Suprapubic skin (tissue), 4 donors: ENCODE results near the gene PLK5. TPM values are rescaled to one million over a fixed set of nuclear protein-coding genes. Genes with fewer than 3 reads are reported as not detected.

Experiments
- DNase-seq, 2 donors: peaks; one replicate each; pipeline ENCODE4 v3.0.0-alpha.2; 2019; ENCODE audit warnings: low spot score in 2 of 2
- H3K27ac ChIP-seq: fragments of 200-600 bp; sonication (generic); one replicate; pipeline ENCODE4 v1.5.1; 2019
- H3K27me3 ChIP-seq: fragments of 200-600 bp; sonication (generic); one replicate; pipeline ENCODE4 v1.5.1; 2019
- H3K36me3 ChIP-seq: fragments of 200-600 bp; sonication (generic); one replicate; pipeline ENCODE4 v1.5.1; 2019
- H3K4me1 ChIP-seq: fragments of 200-600 bp; sonication (generic); one replicate; pipeline ENCODE4 v1.5.1; 2019
- H3K4me3 ChIP-seq: fragments of 200-600 bp; sonication (generic); one replicate; pipeline ENCODE4 v1.5.1; 2019; ENCODE audit warnings: mild to moderate bottlenecking
- H3K9me3 ChIP-seq: fragments of 200-600 bp; sonication (generic); one replicate; pipeline ENCODE4 v1.5.1; 2019
- CTCF ChIP-seq, 2 donors: fragments of 200-600 bp in 1 of 2; fragments of 450-650 bp in 1 of 2; sonication (generic) in 1 of 2; IDR thresholded peaks; one replicate each; pipeline ENCODE4 v1.5.1; 2016 to 2019; ENCODE audit warnings: antibody characterized with exemption in 2 of 2, mild to moderate bottlenecking in 1 of 2, moderate library complexity in 1 of 2
- EP300 ChIP-seq: sonication (generic); formaldehyde crosslinking; IDR thresholded peaks from one replicate; pipeline ENCODE4 v1.6.1; 2017; ENCODE audit warnings: antibody characterized with exemption
- POLR2A ChIP-seq, 2 donors: fragments of 450-650 bp; IDR thresholded peaks; one replicate each; pipeline ENCODE4 v1.6.1; 2017; ENCODE audit warnings: antibody characterized with exemption in 2 of 2, mild to moderate bottlenecking in 2 of 2, moderate library complexity in 2 of 2
- POLR2AphosphoS5 ChIP-seq, 3 donors: sonication (generic); formaldehyde crosslinking; IDR thresholded peaks; one replicate each; pipeline ENCODE4 v1.6.1; 2017; ENCODE audit warnings: antibody characterized with exemption in 3 of 3
- WGBS: methylation state at CpG from one replicate; pipeline ENCODE4 v1.1.5; 2018; 5-methylcytosine and 5-hydroxymethylcytosine counted together
- total RNA-seq, 4 donors: library from RNA; depleted of rRNA; stranded (reverse); fragments of >200 nt; gene quantifications; one replicate each; pipeline ENCODE4 v1.1.0, GENCODE V29; 2016

PLK5 gene
- total RNA-seq, 4 donors from 2014 or later, result 0.23 to 1.2 TPM; not detected in 2

GRCh38 chr19:1567116-1567847, 43.4 kb downstream of the PLK5 start:
- peak overlapping the region; percentile 90 for H3K27ac ChIP-seq
- under 1% methylated on average over 17 of the region's 108 CpGs for WGBS
- H3K4me3 ChIP-seq, result peak overlapping the region; percentile 79
- no peak for TF ChIP-seq EP300
- no peak for TF ChIP-seq CTCF (IDR thresholded peaks at IDR 0.05)
- no peaks in the 10 kb centered on the region for H3K36me3 ChIP-seq
- H3K4me1 ChIP-seq, result peaks cover 28% of the 10 kb centered on the region
- H3K27me3 ChIP-seq, result no peaks in the 10 kb centered on the region
- DNase-seq, result no peak
- no peaks in the 10 kb centered on the region for H3K9me3 ChIP-seq

GRCh38 chr19:1567848-1568227, 44.0 kb downstream of the PLK5 start:
- no peak for DNase-seq
- no peak overlapping the region for H3K27ac ChIP-seq
- peaks cover 28% of the 10 kb centered on the region for H3K4me1 ChIP-seq
- H3K4me3 ChIP-seq, result peak overlapping the region; percentile 79
- no peaks in the 10 kb centered on the region for H3K27me3 ChIP-seq
- WGBS, result no CpG with 5 or more reads among the region's 73 CpGs
- no peaks in the 10 kb centered on the region for H3K9me3 ChIP-seq
- no peak for TF ChIP-seq EP300
- TF ChIP-seq POLR2A (IDR thresholded peaks at IDR 0.05), result no peak
- no peak for TF ChIP-seq CTCF (IDR thresholded peaks at IDR 0.05)
- TF ChIP-seq POLR2AphosphoS5 (IDR thresholded peaks at IDR 0.05), result no peak
- H3K36me3 ChIP-seq, result no peaks in the 10 kb centered on the region

- Histone ChIP-seq H3K27ac (peak within 1 kb of the TSS; percentile 90), H3K9me3 (no peaks in the 10 kb centered on the region), H3K27me3 (no peaks in the 10 kb centered on the region), H3K36me3 (no peaks in the 10 kb centered on the region), H3K4me1 (peaks cover 28% of the 10 kb centered on the region), H3K4me3 (peak within 1 kb of the TSS; percentile 79)
- 21% methylated on average over 16 of the region's 63 CpGs for WGBS
- TF ChIP-seq CTCF (IDR thresholded peaks at IDR 0.05) (no peak), POLR2AphosphoS5 (IDR thresholded peaks at IDR 0.05) (no peak), POLR2A (IDR thresholded peaks at IDR 0.05) (no peak), EP300 (no peak)
- DNase-seq, result peak in 1 of 2 donors; percentile 81
Measured at GRCh38 chr19:1568320-1569019, 44.6 kb downstream of the PLK5 start, which contains the start of gene MEX3D. Gene MEX3D, minus strand, starts transcription at chr19:1568325. Its CDS starts 267 bp downstream, at chr19:1568058.

GRCh38 chr19:1569997-1570396, 46.1 kb downstream of the PLK5 start:
- Histone ChIP-seq H3K4me3 (no peak overlapping the region), H3K4me1 (peaks cover 28% of the 10 kb centered on the region), H3K9me3 (no peaks in the 10 kb centered on the region), H3K27ac (no peak overlapping the region), H3K36me3 (no peaks in the 10 kb centered on the region), H3K27me3 (no peaks in the 10 kb centered on the region)
- no peak for DNase-seq
- WGBS, result 73% methylated on average over 4 of the region's 4 CpGs
- TF ChIP-seq POLR2AphosphoS5 (IDR thresholded peaks at IDR 0.05) (no peak), EP300 (no peak), CTCF (IDR thresholded peaks at IDR 0.05) (no peak), POLR2A (IDR thresholded peaks at IDR 0.05) (no peak)

DNA sequence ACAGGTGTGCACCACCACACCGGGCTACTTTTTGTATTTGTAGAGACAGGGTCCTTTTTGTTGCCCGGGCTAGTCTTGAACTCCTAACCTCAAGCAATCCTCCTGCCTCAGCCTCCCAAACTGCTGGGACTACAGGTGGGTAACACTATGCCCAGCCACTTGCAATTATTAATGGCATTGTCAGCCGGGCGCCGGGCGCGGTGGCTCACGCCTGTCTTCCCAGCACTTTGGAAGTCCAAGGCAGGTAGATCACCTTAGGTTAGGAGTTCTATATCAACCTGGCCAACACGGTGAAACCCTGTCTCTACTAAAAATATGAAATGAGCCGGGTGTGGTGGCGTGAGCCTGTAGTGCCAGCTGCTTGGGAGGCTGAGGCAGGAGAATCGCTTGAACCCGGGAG, 47.0 kb downstream of the PLK5 start:
- no peak for DNase-seq
- 88% methylated on average over 12 of the region's 13 CpGs for WGBS
- TF ChIP-seq POLR2AphosphoS5 (IDR thresholded peaks at IDR 0.05) (no peak), EP300 (no peak), CTCF (IDR thresholded peaks at IDR 0.05) (no peak), POLR2A (IDR thresholded peaks at IDR 0.05) (no peak)
- Histone ChIP-seq H3K4me3 (no peak overlapping the region), H3K9me3 (no peaks in the 10 kb centered on the region), H3K27ac (no peak overlapping the region), H3K36me3 (no peaks in the 10 kb centered on the region), H3K4me1 (peaks cover 25% of the 10 kb centered on the region), H3K27me3 (no peaks in the 10 kb centered on the region)
